Omental fat pad (tissue), 4 donors: Measurements from ENCODE around the gene SS18L1. TPM values are rescaled to one million over a fixed set of nuclear protein-coding genes. Genes with fewer than 3 reads are reported as not detected.
A peak's percentile ranks its signal among the peaks of the same experiment; 100 is the strongest.
"Not testable (repeated sequence)": the region's sequence is repeated elsewhere in the genome, so short reads cannot be mapped to it uniquely, and the experiment has no call there.

Experiments used
- ATAC-seq: fragments of 150-250 bp; one replicate; pipeline ENCODE4 v1.9.1; 2016; ENCODE audit warnings: mild to moderate bottlenecking, moderate library complexity; ENCODE audit not compliant: low FRiP score
- DNase-seq: peaks from one replicate; pipeline ENCODE4 v3.0.0-alpha.2; 2019; ENCODE audit warnings: low spot score
- total RNA-seq, 4 donors: library from RNA; depleted of rRNA; stranded (reverse); fragments of >200 nt; gene quantifications; one replicate each; pipeline ENCODE4 v1.1.0, GENCODE V29; 2016
- TF ChIP-seq, protein P1 (sequence below), 3 donors: fragments of 450-650 bp; IDR thresholded peaks; one replicate each; pipeline ENCODE4 v1.5.1; 2016 to 2017; ENCODE audit warnings: antibody characterized with exemption in 3 of 3, mild to moderate bottlenecking in 3 of 3, moderate library complexity in 2 of 3

Gene SS18L1
- total RNA-seq, 4 donors from 2014 or later, result 10.3 to 23.4 (median 12.3) TPM

DNA sequence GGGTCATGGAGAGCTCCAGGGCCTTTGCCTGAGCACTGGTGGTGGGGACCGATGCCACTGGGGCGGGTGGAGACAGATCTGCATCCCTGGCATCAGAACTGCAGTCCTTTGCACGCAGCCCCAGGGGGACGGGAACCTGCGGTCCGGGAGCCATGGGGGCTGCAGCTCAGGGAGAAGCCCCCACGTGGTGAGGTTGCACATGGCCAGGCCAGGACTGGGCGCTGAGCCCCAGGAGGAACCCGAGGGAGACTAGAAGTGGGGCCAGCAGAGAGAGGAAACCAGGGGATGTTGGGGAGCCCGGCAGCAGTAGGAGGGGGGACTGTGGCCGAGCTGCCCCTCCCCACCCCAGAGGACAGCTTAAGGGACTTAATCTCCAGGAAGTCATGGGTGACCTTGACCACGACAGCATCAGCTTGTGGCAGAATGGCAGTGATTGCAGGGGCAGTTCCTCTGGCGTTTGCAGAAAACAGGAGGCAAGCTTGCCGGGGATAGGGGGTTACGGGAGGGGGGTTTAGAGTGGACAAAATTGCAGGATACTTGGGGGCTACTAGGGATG, 39.3 kb upstream of the SS18L1 start:
- TF ChIP-seq, protein P1, sequence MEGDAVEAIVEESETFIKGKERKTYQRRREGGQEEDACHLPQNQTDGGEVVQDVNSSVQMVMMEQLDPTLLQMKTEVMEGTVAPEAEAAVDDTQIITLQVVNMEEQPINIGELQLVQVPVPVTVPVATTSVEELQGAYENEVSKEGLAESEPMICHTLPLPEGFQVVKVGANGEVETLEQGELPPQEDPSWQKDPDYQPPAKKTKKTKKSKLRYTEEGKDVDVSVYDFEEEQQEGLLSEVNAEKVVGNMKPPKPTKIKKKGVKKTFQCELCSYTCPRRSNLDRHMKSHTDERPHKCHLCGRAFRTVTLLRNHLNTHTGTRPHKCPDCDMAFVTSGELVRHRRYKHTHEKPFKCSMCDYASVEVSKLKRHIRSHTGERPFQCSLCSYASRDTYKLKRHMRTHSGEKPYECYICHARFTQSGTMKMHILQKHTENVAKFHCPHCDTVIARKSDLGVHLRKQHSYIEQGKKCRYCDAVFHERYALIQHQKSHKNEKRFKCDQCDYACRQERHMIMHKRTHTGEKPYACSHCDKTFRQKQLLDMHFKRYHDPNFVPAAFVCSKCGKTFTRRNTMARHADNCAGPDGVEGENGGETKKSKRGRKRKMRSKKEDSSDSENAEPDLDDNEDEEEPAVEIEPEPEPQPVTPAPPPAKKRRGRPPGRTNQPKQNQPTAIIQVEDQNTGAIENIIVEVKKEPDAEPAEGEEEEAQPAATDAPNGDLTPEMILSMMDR (IDR thresholded peaks at IDR 0.05), result no peak
- no peak for DNase-seq
- ATAC-seq, result no peak

DNA sequence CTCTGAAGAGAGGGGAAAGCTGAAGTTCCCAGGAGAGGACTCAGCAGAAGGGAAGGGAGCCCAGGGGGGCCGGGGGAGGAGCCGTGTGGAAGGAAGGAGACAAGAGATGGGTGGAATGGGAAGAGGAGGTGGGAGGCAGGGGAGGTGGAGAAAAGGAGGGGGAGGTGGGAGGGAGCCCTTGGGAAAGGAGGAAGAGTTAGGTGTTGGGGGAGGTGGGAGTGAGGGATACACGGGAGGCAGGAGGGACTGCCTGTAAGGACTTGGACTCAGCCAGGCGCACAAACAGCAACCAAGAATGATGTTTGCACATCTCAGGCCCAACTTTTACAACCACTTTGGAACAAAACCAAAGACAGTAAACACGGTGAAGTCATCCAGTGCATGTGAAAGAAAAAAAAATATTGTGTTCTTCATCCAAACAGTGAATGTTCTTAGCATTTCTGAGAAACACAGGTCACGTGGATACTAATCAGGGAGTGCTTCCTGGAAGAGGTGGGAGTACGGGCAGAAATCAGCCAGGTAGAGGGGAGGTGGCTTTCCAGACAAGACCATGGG, 38.7 kb upstream of the SS18L1 start:
- DNase-seq (no peak), ATAC-seq (peak; percentile 56)
- TF ChIP-seq, protein P1 (IDR thresholded peaks at IDR 0.05), result no peak

DNA sequence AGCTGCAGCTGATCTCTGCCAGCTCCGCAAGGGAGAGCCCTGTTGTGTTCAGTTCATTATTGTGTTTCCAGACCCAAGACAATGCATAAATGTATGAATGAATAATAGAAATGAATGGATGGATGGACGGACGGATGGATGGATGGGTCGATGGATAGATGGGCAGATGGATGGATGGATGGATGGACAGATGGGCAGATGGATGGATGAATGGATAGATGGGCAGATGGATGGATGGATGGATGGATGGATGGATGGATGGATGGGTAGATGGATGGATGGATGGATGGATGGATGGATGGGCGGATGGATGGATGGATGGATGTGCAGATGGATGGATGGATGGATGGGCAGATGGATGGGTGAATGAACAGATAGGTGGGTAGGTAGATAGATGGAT, 38.0 kb upstream of the SS18L1 start:
- DNase-seq, result no peak
- no peak for ATAC-seq
- TF ChIP-seq, protein P1 (IDR thresholded peaks at IDR 0.05), result no peak

DNA sequence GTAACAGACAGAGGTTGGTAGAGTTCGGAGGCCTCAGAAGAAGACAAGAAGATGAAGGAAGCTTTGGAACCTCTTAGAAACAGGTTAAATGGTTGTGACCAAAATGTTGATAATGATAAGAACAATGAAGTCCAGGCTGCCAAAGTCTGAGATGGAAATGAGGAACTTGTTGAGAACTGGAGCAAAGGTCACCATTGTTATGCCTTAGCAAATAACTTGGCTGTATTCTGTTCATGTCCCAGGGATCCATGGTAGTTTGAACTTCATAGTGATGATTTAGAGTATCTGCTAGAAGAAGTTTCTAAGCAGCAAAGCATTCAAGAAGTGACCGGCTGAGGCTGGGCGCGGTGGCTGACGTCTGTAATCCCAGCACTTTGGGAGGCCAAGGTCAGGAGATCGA, 32.4 kb upstream of the SS18L1 start:
- TF ChIP-seq, protein P1 (IDR thresholded peaks at IDR 0.05), result no peak

DNA sequence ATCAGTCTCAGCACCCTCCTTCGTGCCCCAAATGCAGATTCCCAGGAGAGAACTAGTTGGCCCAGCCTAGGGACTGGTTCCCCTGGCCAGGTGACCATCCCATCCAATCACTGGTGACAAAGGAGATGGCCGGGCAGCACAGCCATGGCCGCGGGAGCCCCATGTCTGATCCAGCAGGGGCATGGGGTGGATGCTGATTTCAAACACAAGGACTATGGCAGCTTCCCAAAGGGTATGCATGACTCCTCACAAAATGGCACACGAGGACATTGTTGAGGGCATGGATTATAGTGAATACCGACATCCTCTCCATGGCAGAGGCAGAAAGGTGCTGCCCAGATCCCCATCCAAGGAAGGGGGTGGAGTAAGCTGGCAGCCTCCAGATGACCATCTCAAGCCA, 31.2 kb upstream of the SS18L1 start:
- TF ChIP-seq, protein P1 (IDR thresholded peaks at IDR 0.05), result no peak
- ATAC-seq, result no peak

More for the DNA sequence above, 32.4 kb upstream of the SS18L1 start:
- ATAC-seq (no peak), DNase-seq (no peak)

DNA sequence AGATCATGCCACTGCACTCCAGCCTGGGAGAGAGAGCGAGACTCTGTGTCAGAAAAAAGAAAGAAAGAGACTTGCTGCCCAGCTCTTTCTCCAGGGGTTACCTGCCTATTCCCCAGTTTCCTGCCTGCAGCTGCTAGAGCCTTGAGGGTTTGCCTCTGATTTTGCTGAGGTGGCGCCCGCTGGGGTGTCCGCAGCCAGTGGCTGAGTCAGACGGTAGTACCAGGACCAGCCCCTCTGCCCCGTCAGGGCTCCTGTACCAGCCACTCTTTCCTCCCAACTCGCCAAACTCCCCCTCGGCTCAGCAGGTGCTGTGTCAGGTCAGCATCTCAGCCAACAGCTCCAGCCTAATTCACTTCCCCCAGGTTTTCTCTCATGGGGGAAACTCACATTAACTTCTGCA, 28.7 kb upstream of the SS18L1 start:
- DNase-seq, result no peak
- TF ChIP-seq, protein P1 (IDR thresholded peaks at IDR 0.05), result no peak
- no peak for ATAC-seq

More for the DNA sequence above, 31.2 kb upstream of the SS18L1 start:
- no peak for DNase-seq

DNA sequence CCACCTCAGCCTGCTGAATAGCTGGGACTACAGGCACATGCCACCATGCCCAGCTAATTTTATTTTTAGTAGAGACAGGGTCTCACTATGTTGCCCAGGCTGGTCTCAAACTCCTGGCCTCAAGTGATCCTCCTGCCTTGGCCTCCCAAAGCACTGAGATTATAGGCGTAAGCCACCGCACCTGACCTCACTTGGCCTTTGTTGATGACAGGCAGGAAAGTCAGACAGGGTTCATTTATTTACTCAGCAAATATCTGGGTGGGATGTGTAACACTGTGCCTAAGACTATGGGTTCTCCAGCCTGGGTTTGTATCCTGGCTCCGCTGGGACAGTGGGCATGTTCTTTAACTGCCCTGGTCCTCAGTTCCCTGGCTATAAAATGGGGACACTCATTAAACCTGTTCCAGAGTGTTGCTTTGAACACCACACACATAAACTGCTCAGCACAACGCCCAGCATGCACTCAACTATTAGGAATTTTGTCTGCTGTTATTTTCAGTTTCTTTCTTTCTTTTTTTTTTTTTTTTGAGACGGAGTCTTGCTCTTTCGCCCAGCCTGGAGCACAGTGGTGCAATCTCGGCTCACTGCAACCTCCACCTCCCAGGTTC, 27.7 kb upstream of the SS18L1 start:
- not testable (repeated sequence) for DNase-seq, ATAC-seq
